Left kidney (tissue), 8 donors: Measurements from ENCODE around the gene NAA80. TPM values are rescaled to one million over a fixed set of nuclear protein-coding genes. Genes with fewer than 3 reads are reported as not detected.

Source experiments
- DNase-seq: peaks from one replicate; pipeline ENCODE4 v3.0.0-alpha.2; 2013
- long read RNA-seq, 8 donors: transcript quantifications; one replicate each; lab custom pipeline, GENCODE V29; 2026
- polyA plus RNA-seq: library from polyadenylated mRNA; unstranded; fragments of 120-200 nt; gene quantifications from one replicate; pipeline ENCODE4 v1.2.1, GENCODE V29; 2013; ENCODE audit not compliant: insufficient read length

Gene NAA80, protein sequence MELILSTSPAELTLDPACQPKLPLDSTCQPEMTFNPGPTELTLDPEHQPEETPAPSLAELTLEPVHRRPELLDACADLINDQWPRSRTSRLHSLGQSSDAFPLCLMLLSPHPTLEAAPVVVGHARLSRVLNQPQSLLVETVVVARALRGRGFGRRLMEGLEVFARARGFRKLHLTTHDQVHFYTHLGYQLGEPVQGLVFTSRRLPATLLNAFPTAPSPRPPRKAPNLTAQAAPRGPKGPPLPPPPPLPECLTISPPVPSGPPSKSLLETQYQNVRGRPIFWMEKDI
- 9.8 TPM for polyA plus RNA-seq
- long read RNA-seq, donor 1, transcript NAA80-204 (2 exons, 1,464 nt): major isoform, 5 of 7 reads
- long read RNA-seq, donor 1, partial matches to known transcripts: 0 of 7 reads
- long read RNA-seq, donor 1, other reads (novel, unspliced or antisense): 0 of 7 reads
- long read RNA-seq, donor 2, partial matches to known transcripts: 0 of 2 reads
- long read RNA-seq, donor 2, other reads (novel, unspliced or antisense): 0 of 2 reads
- long read RNA-seq, donor 3, partial matches to known transcripts: 0 of 3 reads
- long read RNA-seq, donor 3, other reads (novel, unspliced or antisense): 0 of 3 reads
- long read RNA-seq, donor 4: 0 reads
- long read RNA-seq, donor 5, partial matches to known transcripts: 0 of 5 reads
- long read RNA-seq, donor 5, other reads (novel, unspliced or antisense): 0 of 5 reads
- long read RNA-seq, donor 6, partial matches to known transcripts: 0 of 4 reads
- long read RNA-seq, donor 6, other reads (novel, unspliced or antisense): 0 of 4 reads
- long read RNA-seq, donor 7, partial matches to known transcripts: 0 of 3 reads
- long read RNA-seq, donor 7, other reads (novel, unspliced or antisense): 0 of 3 reads
- long read RNA-seq, donor 8, partial matches to known transcripts: 0 of 4 reads
- long read RNA-seq, donor 8, other reads (novel, unspliced or antisense): 0 of 4 reads

DNA sequence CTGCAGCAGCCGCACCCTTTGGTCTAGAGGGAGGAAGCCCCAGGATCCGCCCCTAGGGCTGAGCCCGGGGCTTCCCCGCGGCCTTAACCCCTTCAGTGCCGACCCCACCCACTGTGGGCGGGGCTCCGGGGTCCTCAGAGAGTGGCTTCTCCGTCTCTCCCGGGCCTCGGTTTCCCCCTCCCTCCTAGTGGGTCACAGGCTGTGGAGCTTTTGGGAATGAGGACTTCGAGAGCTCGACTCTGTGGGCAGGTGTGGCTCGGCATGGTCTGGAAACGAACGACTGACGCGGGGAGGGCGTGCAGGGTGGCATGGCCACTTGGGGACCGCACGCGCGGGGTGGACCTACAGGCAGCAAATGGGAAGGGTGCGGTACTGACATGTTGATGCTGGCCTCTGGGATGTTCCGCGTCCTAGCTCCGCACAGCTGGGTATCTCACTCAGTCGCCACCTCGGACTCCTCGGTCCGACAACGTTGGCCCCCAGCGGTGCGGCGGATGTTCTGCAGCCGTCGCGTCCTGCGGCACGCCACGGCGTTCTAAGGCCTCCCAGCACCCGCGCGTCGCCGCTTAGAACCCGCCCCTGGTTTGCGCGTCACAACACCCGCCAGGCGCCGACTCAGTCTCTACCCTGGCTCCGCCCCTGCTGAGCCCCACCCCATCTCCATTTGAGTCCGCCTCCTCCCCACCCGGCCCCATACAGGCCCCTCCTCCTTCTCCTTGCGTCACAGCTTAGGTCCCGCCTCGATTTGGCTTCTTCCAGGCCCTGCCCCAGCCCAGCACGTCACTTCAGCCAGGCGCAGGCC, at the start of gene NAA80, which contains the start of gene HYAL3:
Gene NAA80, minus strand, starts transcription at position 570 of the 802 bp plus-strand sequence. CDS start 1,942 bp downstream, outside the sequence.
Gene HYAL3, minus strand, starts transcription at position 570 of the 802 bp plus-strand sequence. CDS start 3,803 bp downstream, outside the sequence.
- DNase-seq: peak; percentile 99

DNA sequence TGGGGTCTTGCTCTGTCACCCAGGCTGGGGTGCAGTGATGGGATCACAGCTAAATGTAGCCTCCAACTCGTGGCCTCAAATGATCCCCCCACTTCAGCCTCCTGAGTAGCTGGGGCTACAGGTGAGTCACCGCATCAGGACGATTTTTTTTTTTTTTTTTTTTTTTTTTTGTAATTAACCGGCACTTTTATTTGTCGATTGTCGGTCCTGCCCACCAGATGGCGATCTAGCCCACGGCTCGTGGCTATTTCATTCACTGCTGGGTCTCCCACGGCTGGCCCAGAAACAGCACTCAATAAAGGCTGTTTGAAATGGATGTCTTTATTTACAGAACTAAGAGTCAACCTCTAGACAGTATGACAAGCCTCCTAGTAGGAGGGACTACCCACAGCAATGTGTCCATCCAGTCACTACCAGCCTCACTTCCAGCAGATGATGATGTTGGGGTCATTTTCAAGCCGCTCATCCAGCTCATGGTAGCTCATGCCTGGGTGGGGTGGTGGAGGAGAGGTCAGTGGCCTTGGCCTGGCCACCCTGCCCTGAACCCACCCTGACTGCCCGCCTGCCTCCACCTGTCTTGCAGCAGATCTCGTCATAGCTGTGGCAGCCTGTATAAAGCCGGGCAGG, 48.1 kb upstream of the NAA80 start:
- no peak for DNase-seq

DNA sequence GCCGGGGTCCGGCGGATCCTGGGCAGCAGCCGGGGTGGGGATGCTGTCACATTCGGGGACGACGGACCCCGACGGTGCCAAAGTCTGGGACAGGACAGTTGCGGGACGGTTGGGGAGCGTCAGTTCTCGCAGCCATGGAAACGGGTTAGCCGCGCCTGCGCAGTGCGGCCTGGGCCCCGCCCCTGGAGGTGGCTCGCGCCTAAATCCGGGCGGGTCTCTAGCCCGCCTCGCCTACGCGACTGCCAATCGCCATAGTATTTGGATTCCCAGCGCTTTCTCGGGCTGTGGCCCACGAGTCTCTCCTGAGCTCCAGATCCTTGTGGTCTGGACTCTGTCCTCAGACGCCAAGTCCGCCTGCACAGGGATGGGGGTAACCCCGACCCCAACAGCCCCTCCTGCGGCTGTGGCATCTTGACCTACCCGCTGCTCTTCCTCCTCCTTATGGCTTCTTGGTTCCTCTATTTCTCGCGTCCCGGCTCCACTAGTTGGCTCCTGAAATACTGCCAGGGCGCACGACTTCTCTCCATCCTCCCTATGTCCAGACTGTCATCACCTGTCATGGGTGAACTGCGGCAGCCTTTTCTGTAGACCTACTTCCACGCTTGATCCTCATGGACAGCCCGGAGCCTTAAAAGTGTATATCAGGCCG, 46.5 kb upstream of the NAA80 start, which contains the start of gene ZMYND10:
Gene ZMYND10, minus strand, starts transcription at position 147 of the 649 bp plus-strand sequence. CDS start 153 bp downstream, outside the sequence.
- DNase-seq: no peak

DNA sequence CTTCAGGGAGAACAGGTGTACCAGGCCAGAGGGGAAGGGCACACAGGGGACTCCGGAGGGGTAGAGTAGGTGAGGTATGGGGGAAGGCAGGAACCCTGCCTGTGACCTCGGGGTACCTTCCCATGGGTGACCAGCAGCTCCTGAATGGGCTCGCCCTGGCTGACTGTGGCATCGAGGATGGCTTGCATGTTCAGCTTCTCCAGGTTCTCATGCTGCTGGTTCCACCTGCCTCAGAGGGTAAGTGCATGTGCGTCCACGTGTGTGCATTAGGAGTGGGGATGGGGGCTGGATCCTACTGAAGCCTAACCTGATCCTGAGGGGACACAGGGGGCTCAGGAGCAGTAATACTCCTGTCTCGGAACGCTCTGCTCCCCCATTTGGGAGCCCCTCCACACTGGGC, 45.8 kb upstream of the NAA80 start:
- no peak for DNase-seq

DNA sequence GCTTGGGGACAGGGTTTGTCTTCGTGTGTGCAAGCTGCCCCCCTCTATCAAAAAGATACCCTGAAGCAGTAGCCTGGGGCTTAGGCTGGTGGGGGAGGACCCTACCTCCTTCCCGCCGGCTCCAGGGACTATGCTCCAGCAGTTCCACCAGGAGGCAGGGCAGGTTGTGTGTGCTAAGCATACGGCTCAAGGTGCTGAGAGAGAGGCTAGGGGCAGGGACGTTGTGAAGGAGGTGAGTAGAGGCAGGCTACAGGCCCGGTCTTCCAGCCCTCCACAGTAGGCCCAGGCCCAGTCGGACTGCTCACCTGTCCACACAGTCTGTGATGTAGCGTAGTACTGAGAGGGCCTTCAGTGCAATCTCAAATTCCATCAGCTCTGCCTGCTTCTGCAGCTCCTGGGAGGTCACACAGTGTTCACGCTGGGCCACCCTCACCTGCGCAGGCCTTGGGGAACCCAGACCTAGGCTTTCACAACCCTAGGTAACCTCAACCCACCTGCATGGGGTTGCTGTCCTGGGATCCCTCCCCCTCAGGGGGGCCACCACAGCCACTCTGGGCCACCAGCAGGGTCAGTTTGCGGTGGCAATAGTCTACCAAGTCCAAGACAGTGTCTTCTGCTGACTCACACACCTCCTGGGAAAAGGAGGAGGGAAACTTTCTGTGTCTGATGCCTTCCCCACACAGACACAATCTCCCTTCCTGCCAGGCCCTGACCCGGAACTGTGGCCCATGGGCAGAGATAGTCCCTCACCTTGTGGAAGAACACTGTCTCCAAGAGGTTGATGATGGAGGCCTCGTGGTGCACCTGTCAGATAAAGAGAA, 43.8 kb upstream of the NAA80 start:
- no peak for DNase-seq

DNA sequence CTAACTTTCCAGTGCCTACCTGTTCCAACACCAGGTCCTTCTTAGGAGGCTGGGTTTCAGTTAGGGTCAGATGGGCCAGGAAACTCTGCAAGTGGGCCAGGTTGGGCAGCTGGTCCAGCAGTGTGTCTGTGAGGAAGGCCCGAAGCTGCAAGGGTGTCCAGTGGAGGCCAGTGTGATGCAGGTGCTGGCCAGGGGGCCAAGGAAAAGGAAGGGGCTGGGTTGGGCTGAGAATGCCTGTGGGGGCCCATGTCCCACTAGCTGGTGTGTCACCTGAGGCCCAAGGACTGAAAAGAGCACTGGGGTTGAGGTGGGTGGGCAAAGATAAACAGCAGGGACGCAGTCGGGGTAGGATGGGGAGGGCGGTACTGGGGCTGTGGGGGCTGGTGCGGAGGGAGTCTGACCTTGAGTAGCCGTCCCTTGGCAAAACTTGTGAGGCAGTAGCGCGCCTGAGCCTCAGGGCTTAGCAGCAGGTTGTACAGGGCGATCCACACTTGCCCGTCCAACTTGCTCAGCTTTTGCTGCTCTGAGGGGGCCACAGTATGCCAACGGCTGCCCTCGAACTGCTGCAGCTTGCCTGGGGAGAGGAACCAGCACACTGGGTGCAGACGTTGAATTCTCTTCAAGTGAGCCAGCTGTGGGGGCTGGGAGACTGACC, 42.9 kb upstream of the NAA80 start:
- DNase-seq: no peak

DNA sequence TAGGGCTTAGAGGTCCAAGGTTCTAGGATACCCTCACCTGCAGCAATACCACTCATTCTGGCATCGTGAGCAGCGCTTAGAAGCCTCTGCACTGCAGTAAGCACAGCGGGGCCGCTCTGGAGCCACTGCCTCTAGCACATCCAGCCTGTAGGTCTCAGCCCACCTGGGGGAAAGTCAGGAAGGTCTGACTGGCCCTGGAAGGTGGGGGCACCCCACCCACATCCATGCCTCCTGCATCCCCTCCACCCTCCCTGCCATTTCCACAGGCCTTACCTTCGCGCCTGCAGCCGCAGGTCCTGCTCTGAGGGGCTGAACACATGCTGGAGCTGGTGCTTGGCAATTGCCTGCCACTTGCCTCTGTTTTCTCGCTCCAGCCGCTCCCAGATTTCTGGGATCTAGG, 42.3 kb upstream of the NAA80 start:
- DNase-seq: no peak

DNA sequence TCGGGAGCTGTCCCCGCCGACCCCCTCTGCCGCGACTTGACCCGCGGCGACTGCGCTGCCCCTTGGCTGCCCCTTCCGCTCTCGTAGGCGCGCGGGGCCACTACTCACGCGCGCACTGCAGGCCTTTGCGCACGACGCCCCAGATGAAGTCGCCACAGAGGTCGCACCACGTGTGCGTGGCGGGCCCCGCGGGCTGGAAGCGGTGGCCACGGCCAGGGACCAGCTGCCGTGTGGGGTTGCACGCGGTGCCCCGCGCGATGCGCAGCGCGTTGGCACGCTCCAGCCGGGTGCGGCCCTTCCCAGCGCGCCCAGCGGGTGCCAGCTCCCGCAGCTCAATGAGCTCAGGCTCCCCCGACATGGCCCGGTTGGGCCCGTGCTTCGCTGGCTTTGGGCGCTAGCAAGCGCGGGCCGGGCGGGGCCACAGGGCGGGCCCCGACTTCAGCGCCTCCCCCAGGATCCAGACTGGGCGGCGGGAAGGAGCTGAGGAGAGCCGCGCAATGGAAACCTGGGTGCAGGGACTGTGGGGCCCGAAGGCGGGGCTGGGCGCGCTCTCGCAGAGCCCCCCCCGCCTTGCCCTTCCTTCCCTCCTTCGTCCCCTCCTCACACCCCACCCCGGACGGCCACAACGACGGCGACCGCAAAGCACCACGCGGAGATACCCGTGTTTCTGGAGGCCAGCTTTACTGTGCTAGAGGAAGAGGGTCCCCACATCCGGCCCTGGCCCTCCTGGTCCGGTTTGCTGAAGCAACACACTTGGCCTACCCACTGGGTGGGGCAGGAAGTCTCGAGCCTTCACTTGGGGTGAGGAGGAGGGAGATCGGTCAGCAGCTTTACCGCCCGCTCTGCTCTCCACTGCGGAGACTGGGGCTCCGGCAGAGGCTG, 41.5 kb upstream of the NAA80 start, which contains the start of gene RASSF1:
Gene RASSF1, minus strand, starts transcription at position 389 of the 882 bp plus-strand sequence. Its CDS starts 31 bp downstream, at position 358.
- no peak for DNase-seq

DNA sequence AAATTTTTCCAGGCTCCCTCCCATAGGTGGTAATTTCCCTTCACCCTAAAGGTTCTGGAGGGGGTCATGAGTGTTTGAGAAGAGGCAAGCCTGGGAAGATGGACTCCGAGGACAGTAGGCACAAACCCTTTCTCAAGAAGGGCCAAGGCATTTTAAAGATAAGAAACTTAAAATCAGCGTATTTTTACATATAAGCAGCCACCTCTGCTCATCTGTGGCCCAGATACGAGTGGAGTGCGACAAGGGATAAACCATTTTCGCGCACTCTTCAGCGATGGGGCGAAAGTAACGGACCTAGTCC, 40.9 kb upstream of the NAA80 start:
- DNase-seq: no peak

DNA sequence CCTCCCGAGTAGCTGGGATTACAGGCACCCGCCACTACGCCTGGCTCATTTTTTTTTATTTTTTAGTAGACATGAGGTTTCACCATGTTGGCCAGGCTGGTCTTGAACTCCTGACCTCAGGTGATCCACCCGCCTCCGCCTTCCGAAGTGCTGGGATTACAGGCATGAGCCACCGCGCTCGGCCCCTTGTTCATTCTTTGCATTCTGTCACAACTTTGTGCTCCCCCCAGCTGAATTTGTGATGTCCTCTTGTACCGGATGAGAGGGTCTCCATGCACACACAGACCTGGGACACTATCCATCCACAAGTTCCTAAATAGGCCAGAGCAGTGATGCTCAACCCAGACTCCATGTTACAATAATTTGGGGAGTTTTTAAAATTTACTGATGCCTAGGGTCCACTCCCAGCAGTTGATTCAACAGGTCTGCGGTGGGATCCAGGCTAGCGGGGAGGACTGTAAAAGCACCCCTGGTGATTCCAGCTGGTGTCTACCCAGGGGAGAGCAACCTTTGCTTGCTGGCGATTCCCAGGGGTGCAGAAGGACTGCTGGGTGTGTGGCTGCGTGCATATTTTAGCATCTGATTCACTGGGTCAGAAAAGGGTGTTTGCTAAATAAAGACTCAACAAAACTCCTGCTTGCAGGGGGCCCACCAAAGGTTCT, 40.4 kb upstream of the NAA80 start:
- no peak for DNase-seq

DNA sequence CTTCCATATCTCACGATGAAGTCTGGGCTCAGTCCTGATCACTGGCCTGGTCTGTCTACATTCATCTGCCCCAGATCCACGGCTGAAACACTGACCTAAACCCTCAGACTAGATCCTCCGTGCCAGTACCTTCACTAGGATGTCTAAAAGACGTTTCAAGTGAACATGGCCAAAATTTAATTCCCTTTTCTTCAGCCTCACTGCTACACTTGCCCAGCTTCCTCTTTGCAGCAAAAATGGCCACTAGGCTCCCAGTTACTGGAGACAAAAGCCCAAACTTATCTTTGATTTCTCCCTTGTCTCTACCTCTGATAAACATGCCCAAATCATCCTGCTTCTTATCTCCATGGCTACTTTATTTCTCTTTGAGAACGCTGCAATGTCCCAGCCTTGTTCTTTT, 39.8 kb upstream of the NAA80 start:
- no peak for DNase-seq

DNA sequence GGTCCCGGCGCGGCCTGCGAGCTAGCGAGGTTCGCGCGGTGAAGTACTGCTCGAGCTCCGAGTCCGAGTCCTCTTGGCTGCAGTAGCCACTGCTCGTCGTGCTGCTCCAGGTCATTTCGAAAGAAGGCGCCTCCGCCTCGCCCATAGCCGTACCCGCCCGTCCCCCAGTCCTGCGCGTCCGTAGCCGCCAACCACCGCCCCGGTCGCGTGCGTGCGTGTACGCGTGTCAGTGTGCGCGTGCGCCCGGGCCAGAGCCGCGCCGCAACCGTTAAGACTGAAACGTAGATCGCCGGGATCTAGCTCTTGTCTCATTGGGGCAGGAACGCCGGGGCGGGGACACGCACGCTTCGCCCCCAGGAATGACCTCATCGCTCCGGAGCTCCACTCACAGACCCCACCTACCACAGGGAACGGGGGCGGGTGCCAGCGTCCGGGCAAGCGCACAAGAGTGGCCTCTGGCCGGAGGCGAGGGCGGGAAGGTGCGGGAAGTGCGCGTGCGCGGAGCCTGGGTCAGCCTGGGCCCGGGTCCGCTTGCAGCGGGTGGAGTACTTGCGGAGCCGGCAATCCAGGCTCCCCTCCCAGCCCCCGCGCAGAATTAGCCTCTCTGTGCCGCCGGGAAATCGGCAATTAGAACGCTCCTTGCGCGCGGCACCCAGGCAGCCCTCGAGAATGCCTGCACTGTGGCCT, 38.1 kb upstream of the NAA80 start:
- peak; percentile 97 for DNase-seq

DNA sequence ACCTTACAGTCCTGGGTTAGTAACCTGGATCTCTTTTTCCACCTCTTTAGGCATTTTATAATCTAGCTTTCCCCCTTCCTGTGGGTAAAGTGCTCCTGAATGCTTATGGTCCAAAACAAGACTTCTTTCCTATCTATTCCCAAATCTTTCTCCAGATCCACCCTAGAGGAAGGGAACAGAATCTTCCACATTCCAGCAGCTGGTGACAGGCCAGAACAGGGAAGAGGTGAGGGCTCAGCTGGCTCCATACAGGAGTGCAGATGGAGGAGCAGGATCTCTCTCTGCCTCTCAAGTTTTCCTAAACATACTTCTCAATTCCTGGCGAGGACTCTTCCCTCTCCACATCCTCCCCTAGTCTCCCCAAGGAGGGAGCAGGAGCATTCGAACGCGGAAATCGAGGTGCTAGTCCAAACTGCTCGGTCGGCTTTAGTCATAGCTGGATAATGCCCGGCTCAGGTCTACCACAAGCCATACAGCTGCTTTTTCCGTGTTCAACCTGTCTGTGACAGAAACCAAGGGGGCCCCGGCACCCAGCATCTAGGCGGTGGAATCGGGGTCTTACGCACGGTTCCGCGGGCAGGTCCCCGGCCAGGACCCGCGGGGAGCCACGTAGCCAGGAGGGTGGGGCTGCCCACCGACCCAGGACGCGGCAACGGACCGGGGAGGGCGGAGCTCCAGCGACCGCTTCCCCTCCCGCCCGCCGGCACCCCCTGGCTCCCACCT, 37.4 kb upstream of the NAA80 start:
- DNase-seq: no peak

DNA sequence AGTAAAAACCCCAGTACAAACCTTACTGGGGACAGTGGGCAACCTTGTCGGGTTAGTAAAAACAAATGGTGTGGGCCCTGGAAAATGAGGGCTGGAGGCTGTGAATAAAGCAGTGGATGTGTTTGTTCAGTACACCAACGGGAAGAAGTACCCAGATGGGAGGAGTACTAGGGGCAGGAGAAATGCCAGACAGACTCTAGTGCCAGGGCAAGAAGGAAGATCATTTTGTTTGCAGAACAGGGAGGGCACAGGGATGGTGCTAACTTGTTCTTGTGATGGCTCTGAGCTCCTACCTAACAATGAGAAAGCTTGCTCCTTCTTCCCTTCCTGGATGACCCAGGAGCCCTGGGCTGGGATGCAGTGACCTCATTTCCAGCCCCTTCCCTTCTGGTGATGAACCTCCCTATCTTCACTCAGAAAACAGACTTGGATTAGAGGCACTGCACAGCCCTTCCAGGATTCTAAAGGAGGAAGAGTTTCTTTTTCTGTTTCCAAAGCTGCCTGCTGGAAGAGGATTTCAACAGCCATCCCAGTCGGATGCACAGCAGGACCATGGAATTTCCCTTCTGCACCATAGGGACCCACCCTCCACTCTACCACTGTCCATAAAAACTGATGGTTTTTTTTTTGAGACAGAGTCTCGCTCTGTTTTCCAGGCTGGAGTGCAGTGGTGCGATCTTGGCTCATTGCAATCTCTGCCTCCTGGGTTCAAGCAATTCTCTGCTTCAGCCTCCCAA, 35.3 kb upstream of the NAA80 start:
- DNase-seq: no peak

DNA sequence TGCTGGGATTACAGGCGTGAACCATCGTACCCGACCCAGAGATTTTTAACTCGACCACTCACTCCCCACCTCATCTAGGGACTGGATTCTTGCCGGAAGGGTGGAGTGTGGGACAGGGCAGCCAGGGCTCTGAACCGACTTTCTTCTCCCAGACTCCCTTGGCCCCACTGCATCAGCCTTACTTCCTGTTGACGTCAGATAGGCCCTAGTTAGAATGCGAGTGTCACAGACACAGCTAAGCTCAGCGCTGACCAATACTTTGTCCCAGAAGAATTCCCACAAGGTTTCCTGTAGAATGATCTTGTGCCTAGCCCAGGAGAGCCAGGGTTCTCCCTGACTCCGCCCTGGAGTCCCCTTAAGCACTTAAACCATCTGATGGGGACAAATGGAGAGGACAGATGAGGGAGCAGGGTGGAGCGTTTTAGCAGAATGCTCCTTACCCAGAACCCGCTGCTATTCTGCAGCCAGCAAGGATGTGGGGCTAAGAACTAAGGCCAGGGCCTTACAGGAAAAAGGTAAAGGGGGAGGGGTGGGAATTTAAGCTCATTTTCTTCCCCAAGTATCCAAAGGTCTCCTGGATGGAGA, 34.6 kb upstream of the NAA80 start:
- no peak for DNase-seq
